Karpas-422 (cell line): ENCODE results near the gene APRT. TPM values are rescaled to one million over a fixed set of nuclear protein-coding genes. Genes with fewer than 3 reads are reported as not detected.

Source experiments
- DNase-seq: peaks from one replicate; pipeline ENCODE4 v3.0.0-alpha.2; 2015
- H2AFZ ChIP-seq: fragments of 200-600 bp; sonication (generic); 2 replicates; pipeline ENCODE4 v1.6.1; 2014; ENCODE audit warnings: antibody characterized with exemption, low read length, mixed read lengths
- H3K27ac ChIP-seq: fragments of 200-600 bp; sonication (generic); 2 replicates; pipeline ENCODE4 v1.5.1; 2014; ENCODE audit warnings: mild to moderate bottlenecking, low read length, moderate library complexity
- H3K27me3 ChIP-seq: fragments of 200-600 bp; sonication (generic); 2 replicates; pipeline ENCODE4 v1.6.1; 2014; ENCODE audit warnings: low read length, mixed read lengths
- H3K36me3 ChIP-seq: fragments of 200-600 bp; sonication (generic); 2 replicates; pipeline ENCODE4 v1.6.1; 2014; ENCODE audit warnings: low read length, mixed read lengths; ENCODE audit not compliant: insufficient read depth
- H3K4me1 ChIP-seq: fragments of 200-600 bp; sonication (generic); 2 replicates; pipeline ENCODE4 v1.6.1; 2014; ENCODE audit warnings: mild to moderate bottlenecking, low read length, mixed read lengths
- H3K4me2 ChIP-seq: fragments of 200-600 bp; sonication (generic); 2 replicates; pipeline ENCODE4 v1.6.1; 2014; ENCODE audit warnings: low read length, low read depth, mild to moderate bottlenecking; ENCODE audit not compliant: poor library complexity, severe bottlenecking
- H3K4me3 ChIP-seq: fragments of 200-600 bp; sonication (generic); 2 replicates; pipeline ENCODE4 v1.5.1; 2014; ENCODE audit warnings: mild to moderate bottlenecking, antibody characterized with exemption, low read length, mixed read lengths
- H3K79me2 ChIP-seq: fragments of 200-600 bp; sonication (generic); 2 replicates; pipeline ENCODE4 v1.6.1; 2014; ENCODE audit warnings: mild to moderate bottlenecking, low read length, mixed read lengths
- H3K9ac ChIP-seq: fragments of 200-600 bp; sonication (generic); 2 replicates; pipeline ENCODE4 v1.6.0; 2014; ENCODE audit warnings: low read length
- H3K9me2 ChIP-seq: fragments of 200-600 bp; sonication (generic), shearing (Covaris generic); replicated peaks from 2 replicates; pipeline ENCODE4 v1.6.0; 2014; ENCODE audit warnings: mild to moderate bottlenecking, low read length, moderate library complexity; ENCODE audit not compliant: insufficient read depth
- H3K9me3 ChIP-seq: fragments of 300-700, 200-600 bp; sonication (generic); 2 replicates; pipeline ENCODE4 v1.6.1; 2014; ENCODE audit warnings: low read length, mixed read lengths
- H4K20me1 ChIP-seq: fragments of 200-600 bp; sonication (generic); 2 replicates; pipeline ENCODE4 v1.6.1; 2014; ENCODE audit warnings: mild to moderate bottlenecking, antibody characterized with exemption, low read length, low read depth; ENCODE audit not compliant: insufficient read depth
- total RNA-seq: library from RNA; depleted of rRNA; stranded (reverse); fragments of >200 nt; shearing (Covaris generic); gene quantifications from 2 replicates; pipeline ENCODE4 v1.2.3, GENCODE V29; 2014; ENCODE audit warnings: low replicate concordance

Gene APRT
- total RNA-seq, 1 experiment from 2014 or later, result 193 TPM

GRCh38 chr16:88809676-88810165 is 2.0 kb downstream of the APRT start:
- Histone ChIP-seq H3K4me1 (peaks cover 34% of the 10 kb centered on the region), H3K9me2 (no peaks in the 10 kb centered on the region), H4K20me1 (peaks cover 37% of the 10 kb centered on the region; the same call in 1 of the 2 replicates), H3K79me2 (peaks cover 28% of the 10 kb centered on the region), H2AFZ (no peak overlapping the region), H3K27ac (peak overlapping the region; percentile 79), H3K4me3 (peak overlapping the region; percentile 88), H3K4me2 (peak overlapping the region; percentile 79), H3K9me3 (peaks cover 3% of the 10 kb centered on the region), H3K27me3 (no peaks in the 10 kb centered on the region), H3K9ac (peak overlapping the region; percentile 88), H3K36me3 (peaks cover 22% of the 10 kb centered on the region; the same call in 1 of the 2 replicates)
- peak; percentile 68 for DNase-seq

- H3K9me2 ChIP-seq, result no peaks in the 10 kb centered on the region
- H3K4me2 ChIP-seq, result peak overlapping the region; percentile 79
- peaks cover 3% of the 10 kb centered on the region for H3K9me3 ChIP-seq
- H3K27me3 ChIP-seq, result no peaks in the 10 kb centered on the region
- peaks cover 43% of the 10 kb centered on the region; the same call in 1 of the 2 replicates for H4K20me1 ChIP-seq
- H2AFZ ChIP-seq, result no peak overlapping the region
- H3K79me2 ChIP-seq, result peaks cover 34% of the 10 kb centered on the region
- H3K36me3 ChIP-seq, result peaks cover 22% of the 10 kb centered on the region; the same call in 1 of the 2 replicates
- H3K9ac ChIP-seq, result peak overlapping the region; percentile 88
- H3K4me3 ChIP-seq, result peak overlapping the region; percentile 88; the same call in 1 of the 2 replicates
- DNase-seq, result peak; percentile 60
- peaks cover 37% of the 10 kb centered on the region for H3K4me1 ChIP-seq
- H3K27ac ChIP-seq, result no peak overlapping the region
These were observed 2.6 kb downstream of the APRT start for GRCh38 chr16:88809068-88809675.

GRCh38 chr16:88807626-88808453 is 3.9 kb downstream of the APRT start:
- Histone ChIP-seq H3K36me3 (peaks cover 22% of the 10 kb centered on the region; the same call in 1 of the 2 replicates), H3K9ac (no peak overlapping the region), H3K4me3 (no peak overlapping the region), H4K20me1 (peaks cover 38% of the 10 kb centered on the region; the same call in 1 of the 2 replicates), H3K4me2 (no peak overlapping the region), H3K4me1 (peaks cover 43% of the 10 kb centered on the region), H2AFZ (no peak overlapping the region), H3K9me2 (no peaks in the 10 kb centered on the region), H3K79me2 (peaks cover 38% of the 10 kb centered on the region), H3K27me3 (no peaks in the 10 kb centered on the region), H3K27ac (no peak overlapping the region), H3K9me3 (peaks cover 3% of the 10 kb centered on the region)
- DNase-seq, result peak; percentile 49

GRCh38 chr16:88807142-88807625 is 4.5 kb downstream of the APRT start:
- Histone ChIP-seq H4K20me1 (peaks cover 35% of the 10 kb centered on the region; the same call in 1 of the 2 replicates), H3K9me3 (peaks cover 3% of the 10 kb centered on the region; the same call in 1 of the 2 replicates), H3K4me3 (no peak overlapping the region), H3K27me3 (no peaks in the 10 kb centered on the region), H3K9ac (no peak overlapping the region), H3K27ac (no peak overlapping the region), H2AFZ (no peak overlapping the region), H3K9me2 (no peaks in the 10 kb centered on the region), H3K79me2 (peaks cover 38% of the 10 kb centered on the region), H3K4me1 (peaks cover 49% of the 10 kb centered on the region), H3K4me2 (no peak overlapping the region), H3K36me3 (peaks cover 22% of the 10 kb centered on the region; the same call in 1 of the 2 replicates)
- peak; percentile 49 for DNase-seq

GRCh38 chr16:88806491-88807111 is 5.1 kb downstream of the APRT start:
- Histone ChIP-seq H4K20me1 (peaks cover 32% of the 10 kb centered on the region; the same call in 1 of the 2 replicates), H3K27ac (no peak overlapping the region), H3K4me2 (no peak overlapping the region), H3K27me3 (no peaks in the 10 kb centered on the region), H3K4me3 (no peak overlapping the region), H3K9me3 (no peaks in the 10 kb centered on the region), H3K9ac (no peak overlapping the region), H3K4me1 (peaks cover 47% of the 10 kb centered on the region), H3K9me2 (no peaks in the 10 kb centered on the region), H2AFZ (no peak overlapping the region), H3K36me3 (peaks cover 22% of the 10 kb centered on the region; the same call in 1 of the 2 replicates), H3K79me2 (peaks cover 38% of the 10 kb centered on the region)
- peak; percentile 45 for DNase-seq

- Histone ChIP-seq H3K4me2 (peak overlapping the region; percentile 97), H3K27me3 (no peaks in the 10 kb centered on the region), H3K79me2 (peaks cover 36% of the 10 kb centered on the region), H3K36me3 (peaks cover 22% of the 10 kb centered on the region; the same call in 1 of the 2 replicates), H3K9ac (no peak overlapping the region), H3K9me2 (no peaks in the 10 kb centered on the region), H3K4me1 (peaks cover 44% of the 10 kb centered on the region), H3K27ac (no peak overlapping the region), H2AFZ (no peak overlapping the region), H3K9me3 (no peaks in the 10 kb centered on the region), H3K4me3 (no peak overlapping the region), H4K20me1 (peaks cover 32% of the 10 kb centered on the region; the same call in 1 of the 2 replicates)
- DNase-seq, result peak; percentile 39
These were observed 5.8 kb downstream of the APRT start for GRCh38 chr16:88805887-88806393.

GRCh38 chr16:88805340-88805715 is 6.4 kb downstream of the APRT start:
- Histone ChIP-seq H4K20me1 (peaks cover 26% of the 10 kb centered on the region; the same call in 1 of the 2 replicates), H3K4me3 (peak overlapping the region; percentile 99; the same call in 1 of the 2 replicates), H3K27ac (peak overlapping the region; percentile 79; the same call in 1 of the 2 replicates), H3K36me3 (peaks cover 22% of the 10 kb centered on the region; the same call in 1 of the 2 replicates), H3K27me3 (no peaks in the 10 kb centered on the region), H3K9me3 (no peaks in the 10 kb centered on the region), H3K79me2 (peaks cover 30% of the 10 kb centered on the region), H3K9me2 (no peaks in the 10 kb centered on the region), H3K9ac (peak overlapping the region; percentile 98), H2AFZ (no peak overlapping the region), H3K4me2 (peak overlapping the region; percentile 97), H3K4me1 (peaks cover 38% of the 10 kb centered on the region)
- no peak for DNase-seq
